PC-9 (cell line): Measurements from ENCODE around the gene NCK1.

Experiments
- EZH2 ChIP-seq: fragments of 200-600 bp; sonication (generic); IDR thresholded peaks from 2 replicates; pipeline ENCODE4 v1.8.0; 2017; ENCODE audit warnings: antibody characterized with exemption, low read depth
- TF ChIP-seq, protein P1 (sequence below): fragments of 200-600 bp; sonication (generic); conservative IDR thresholded peaks from 2 replicates; pipeline ENCODE4 v1.6.1; 2017; ENCODE audit warnings: mixed run types, antibody characterized with exemption, mild to moderate bottlenecking, moderate library complexity

DNA sequence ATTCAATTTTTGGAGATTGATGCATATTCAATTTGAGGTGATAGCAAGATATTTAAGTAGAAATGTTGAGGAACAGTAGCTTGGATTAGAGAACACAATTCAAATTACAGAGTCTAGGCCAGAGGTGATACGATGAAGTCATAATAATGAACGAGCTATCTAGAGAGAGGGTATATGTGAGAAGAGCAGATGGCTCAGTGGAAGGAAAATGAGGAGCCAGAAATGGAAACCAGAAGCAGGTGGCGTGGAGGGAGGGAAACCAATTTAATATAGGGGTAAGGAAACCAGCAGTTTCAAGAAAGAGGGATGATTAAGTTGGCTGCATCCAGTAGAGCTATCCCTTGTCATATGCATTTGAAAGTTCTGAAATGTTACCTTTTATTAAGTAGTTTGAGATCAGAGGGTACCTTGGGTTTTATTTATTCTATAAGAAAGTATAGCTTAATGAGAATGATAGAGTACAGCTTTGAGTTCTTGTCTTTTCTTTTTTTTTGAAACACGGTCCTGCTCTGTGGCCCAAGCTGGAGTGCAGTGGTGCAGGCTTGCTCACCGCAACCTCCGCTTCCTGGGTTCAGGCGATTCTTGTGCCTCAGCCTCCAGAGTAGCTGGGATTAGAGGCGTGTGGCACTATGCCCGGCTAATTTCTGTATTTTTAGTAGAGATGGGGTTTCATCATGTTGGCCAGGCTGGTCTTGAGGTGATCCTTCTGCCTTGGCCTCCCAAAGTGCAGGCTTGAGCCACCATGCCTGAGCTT is 22.1 kb downstream of the NCK1 start:
- TF ChIP-seq, protein P1, sequence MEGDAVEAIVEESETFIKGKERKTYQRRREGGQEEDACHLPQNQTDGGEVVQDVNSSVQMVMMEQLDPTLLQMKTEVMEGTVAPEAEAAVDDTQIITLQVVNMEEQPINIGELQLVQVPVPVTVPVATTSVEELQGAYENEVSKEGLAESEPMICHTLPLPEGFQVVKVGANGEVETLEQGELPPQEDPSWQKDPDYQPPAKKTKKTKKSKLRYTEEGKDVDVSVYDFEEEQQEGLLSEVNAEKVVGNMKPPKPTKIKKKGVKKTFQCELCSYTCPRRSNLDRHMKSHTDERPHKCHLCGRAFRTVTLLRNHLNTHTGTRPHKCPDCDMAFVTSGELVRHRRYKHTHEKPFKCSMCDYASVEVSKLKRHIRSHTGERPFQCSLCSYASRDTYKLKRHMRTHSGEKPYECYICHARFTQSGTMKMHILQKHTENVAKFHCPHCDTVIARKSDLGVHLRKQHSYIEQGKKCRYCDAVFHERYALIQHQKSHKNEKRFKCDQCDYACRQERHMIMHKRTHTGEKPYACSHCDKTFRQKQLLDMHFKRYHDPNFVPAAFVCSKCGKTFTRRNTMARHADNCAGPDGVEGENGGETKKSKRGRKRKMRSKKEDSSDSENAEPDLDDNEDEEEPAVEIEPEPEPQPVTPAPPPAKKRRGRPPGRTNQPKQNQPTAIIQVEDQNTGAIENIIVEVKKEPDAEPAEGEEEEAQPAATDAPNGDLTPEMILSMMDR: no peak
- no peak for TF ChIP-seq EZH2
